Tibial nerve (tissue), 4 donors: Measurements from ENCODE around the gene HPGDS.

ENCODE experiments used
- CTCF ChIP-seq, 5 experiments: fragments of 200-600 bp in 3 of 5; fragments of 450-650 bp in 2 of 5; sonication (generic) in 3 of 5; IDR thresholded peaks; one replicate each; pipeline ENCODE4 v1.5.1; 2016 to 2019; ENCODE audit warnings: antibody characterized with exemption in 5 of 5, mild to moderate bottlenecking in 3 of 5, moderate library complexity in 2 of 5
- EP300 ChIP-seq, 2 donors: sonication (generic); formaldehyde crosslinking; IDR thresholded peaks; one replicate each; pipeline ENCODE4 v1.6.1; 2017; ENCODE audit warnings: antibody characterized with exemption in 2 of 2, mild to moderate bottlenecking in 1 of 2
- POLR2A ChIP-seq, 2 donors: fragments of 450-650 bp; IDR thresholded peaks; one replicate each; pipeline ENCODE4 v1.6.1; 2017; ENCODE audit warnings: antibody characterized with exemption in 2 of 2, mild to moderate bottlenecking in 2 of 2, moderate library complexity in 2 of 2

GRCh38 chr4:94334962-94335361 is 7.7 kb downstream of the HPGDS start:
- TF ChIP-seq POLR2A (IDR thresholded peaks at IDR 0.05) (no peak), CTCF (IDR thresholded peaks at IDR 0.05) (no peak), EP300 (IDR thresholded peaks at IDR 0.05) (peak in 1 of 2 donors; percentile 54)
